OCI-LY3 (cell line): Measurements from ENCODE around the gene DNAJC4.

Source experiments
- H2AFZ ChIP-seq: fragments of 200-600, 300-600 bp; shearing (Covaris generic); 2 replicates; pipeline ENCODE4 v1.6.0; 2014; ENCODE audit warnings: antibody characterized with exemption, low read depth, low read length
- H3K27ac ChIP-seq: fragments of 200-600, 300-600 bp; sonication (generic); 2 replicates; pipeline ENCODE4 v1.5.1; 2014; ENCODE audit warnings: mild to moderate bottlenecking, low read length, moderate library complexity, mixed read lengths
- H3K27me3 ChIP-seq: fragments of 200-600, 300-600 bp; sonication (generic); 2 replicates; pipeline ENCODE4 v1.6.1; 2014; ENCODE audit warnings: low read depth, low read length, mixed read lengths
- H3K36me3 ChIP-seq: fragments of 200-600, 300-600 bp; sonication (generic); replicated peaks from 2 replicates; pipeline ENCODE3; 2014; ENCODE audit warnings: low read depth, low read length, mixed read lengths
- H3K4me1 ChIP-seq: fragments of 300-600, 200-600 bp; sonication (generic); 2 replicates; pipeline ENCODE4 v1.6.1; 2014; ENCODE audit warnings: low read length, mixed read lengths
- H3K4me2 ChIP-seq: fragments of 200-600, 300-600 bp; sonication (generic); 2 replicates; pipeline ENCODE4 v1.6.1; 2014; ENCODE audit warnings: low read length, mixed read lengths
- H3K4me3 ChIP-seq: fragments of 300-600, 200-600 bp; sonication (generic); 2 replicates; pipeline ENCODE4 v1.5.1; 2014; ENCODE audit warnings: antibody characterized with exemption, mild to moderate bottlenecking, low read length, moderate library complexity
- H3K79me2 ChIP-seq: fragments of 300-600, 200-600 bp; shearing (Covaris generic); 2 replicates; pipeline ENCODE4 v1.6.1; 2014; ENCODE audit warnings: mild to moderate bottlenecking, low read length, mixed read lengths
- H3K9ac ChIP-seq: fragments of 300-600, 200-600 bp; shearing (Covaris generic); 2 replicates; pipeline ENCODE4 v1.6.0; 2014; ENCODE audit warnings: mild to moderate bottlenecking, low read length, moderate library complexity
- H3K9me3 ChIP-seq: fragments of 200-600, 300-600 bp; shearing (Covaris generic); 2 replicates; pipeline ENCODE4 v1.6.1; 2014; ENCODE audit warnings: low read length, mixed read lengths; ENCODE audit not compliant: insufficient read depth
- H4K20me1 ChIP-seq: fragments of 200-600, 300-600 bp; sonication (generic); 2 replicates; pipeline ENCODE4 v1.6.1; 2016; ENCODE audit warnings: low read length, mixed read lengths; ENCODE audit not compliant: insufficient read depth
- CTCF ChIP-seq: fragments of 200-600, 300-600 bp; sonication (generic); IDR thresholded peaks from 2 replicates; pipeline ENCODE4 v1.5.1; 2014; ENCODE audit warnings: antibody characterized with exemption, low read length, low read depth
- EZH2phosphoT487 ChIP-seq: fragments of 200-600 bp; shearing (Covaris generic); IDR thresholded peaks from 2 replicates; pipeline ENCODE4 v1.6.1; 2018; ENCODE audit warnings: antibody characterized with exemption, mixed run types, low read depth

Gene DNAJC4

GRCh38 chr11:64192434-64192833 is 37.9 kb upstream of the DNAJC4 start:
- no peaks in the 10 kb centered on the region for H3K9me3 ChIP-seq
- peaks cover 65% of the 10 kb centered on the region for H3K36me3 ChIP-seq
- TF ChIP-seq EZH2phosphoT487, result no peak
- TF ChIP-seq CTCF, result no peak
- no peaks in the 10 kb centered on the region for H3K4me1 ChIP-seq
- H3K9ac ChIP-seq, result no peak overlapping the region
- H2AFZ ChIP-seq, result no peak overlapping the region
- H3K4me3 ChIP-seq, result no peak overlapping the region
- H3K27ac ChIP-seq, result no peak overlapping the region
- H3K79me2 ChIP-seq, result peaks cover 4% of the 10 kb centered on the region; the same call in 1 of the 2 replicates
- H3K27me3 ChIP-seq, result no peaks in the 10 kb centered on the region
- H4K20me1 ChIP-seq, result peaks cover 14% of the 10 kb centered on the region
- H3K4me2 ChIP-seq, result no peak overlapping the region

DNA sequence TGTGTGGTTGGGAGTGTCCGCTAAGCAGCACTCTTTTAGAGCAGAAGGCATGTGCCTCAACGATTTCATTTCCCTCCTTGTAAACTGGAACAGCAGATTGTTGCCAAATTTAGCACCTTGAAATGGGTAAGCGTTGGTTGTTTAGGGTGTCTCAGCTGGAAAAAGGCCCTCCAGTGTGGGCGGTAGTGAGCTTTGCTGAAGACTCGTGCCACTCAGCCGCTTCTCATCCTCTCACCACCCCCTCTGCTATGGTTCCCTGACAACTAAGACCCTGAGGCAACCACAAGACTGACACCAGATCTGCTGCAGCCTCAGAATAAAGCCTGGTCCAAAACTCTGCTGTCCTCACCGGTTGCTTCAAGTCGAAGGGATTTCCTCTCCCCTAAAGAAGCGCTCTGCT is 33.7 kb upstream of the DNAJC4 start:
- Histone ChIP-seq H3K27me3 (no peaks in the 10 kb centered on the region), H3K36me3 (peaks cover 74% of the 10 kb centered on the region), H4K20me1 (peaks cover 6% of the 10 kb centered on the region; the same call in 1 of the 2 replicates), H3K4me3 (no peak overlapping the region), H3K79me2 (peaks cover 9% of the 10 kb centered on the region), H2AFZ (no peak overlapping the region), H3K4me2 (no peak overlapping the region), H3K9me3 (no peaks in the 10 kb centered on the region), H3K4me1 (no peaks in the 10 kb centered on the region), H3K27ac (no peak overlapping the region), H3K9ac (no peak overlapping the region)
- TF ChIP-seq EZH2phosphoT487, result no peak
- no peak for TF ChIP-seq CTCF

DNA sequence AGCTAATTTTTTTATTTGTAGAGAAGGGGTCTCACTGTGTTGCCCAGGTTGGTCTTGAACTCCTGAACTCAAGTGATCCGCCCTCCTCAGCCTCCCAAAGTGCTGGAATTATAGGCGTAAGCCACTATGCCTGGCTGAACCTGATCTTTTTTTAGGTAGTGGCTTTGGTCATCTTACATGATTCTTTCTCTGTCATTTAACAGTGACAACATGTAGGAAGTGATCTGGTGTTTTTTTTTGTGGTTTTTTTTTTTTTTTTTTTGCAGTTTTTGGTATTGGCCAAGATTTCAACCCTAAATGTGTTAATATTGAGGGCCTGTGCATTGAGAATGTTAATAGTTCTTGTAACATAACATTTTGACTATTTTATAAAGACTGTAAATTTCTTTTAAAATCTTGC is 31.8 kb upstream of the DNAJC4 start:
- Histone ChIP-seq H4K20me1 (no peaks in the 10 kb centered on the region; the same call in 1 of the 2 replicates), H2AFZ (no peak overlapping the region), H3K9me3 (no peaks in the 10 kb centered on the region), H3K27ac (no peak overlapping the region), H3K36me3 (peaks cover 73% of the 10 kb centered on the region), H3K4me1 (no peaks in the 10 kb centered on the region), H3K9ac (no peak overlapping the region), H3K79me2 (peaks cover 9% of the 10 kb centered on the region), H3K4me2 (no peak overlapping the region), H3K27me3 (no peaks in the 10 kb centered on the region), H3K4me3 (no peak overlapping the region)
- TF ChIP-seq CTCF, result no peak
- no peak for TF ChIP-seq EZH2phosphoT487

GRCh38 chr11:64201543-64201942 is 28.8 kb upstream of the DNAJC4 start:
- no peak overlapping the region for H2AFZ ChIP-seq
- H3K4me1 ChIP-seq, result peaks cover 27% of the 10 kb centered on the region
- no peak overlapping the region for H3K4me3 ChIP-seq
- no peak overlapping the region for H3K4me2 ChIP-seq
- TF ChIP-seq EZH2phosphoT487 (no peak), CTCF (no peak)
- peaks cover 17% of the 10 kb centered on the region for H3K79me2 ChIP-seq
- peaks cover 59% of the 10 kb centered on the region for H3K36me3 ChIP-seq
- no peak overlapping the region for H3K9ac ChIP-seq
- no peaks in the 10 kb centered on the region; the same call in 1 of the 2 replicates for H4K20me1 ChIP-seq
- no peaks in the 10 kb centered on the region for H3K27me3 ChIP-seq
- no peak overlapping the region for H3K27ac ChIP-seq
- H3K9me3 ChIP-seq, result no peaks in the 10 kb centered on the region
